ENCODE data around the gene RELN. TPM values are rescaled to one million over a fixed set of nuclear protein-coding genes. Genes with fewer than 3 reads are reported as not detected.

The RELN gene
- total RNA-seq, 1 donor from 2014 or later: 7.4 TPM

DNA sequence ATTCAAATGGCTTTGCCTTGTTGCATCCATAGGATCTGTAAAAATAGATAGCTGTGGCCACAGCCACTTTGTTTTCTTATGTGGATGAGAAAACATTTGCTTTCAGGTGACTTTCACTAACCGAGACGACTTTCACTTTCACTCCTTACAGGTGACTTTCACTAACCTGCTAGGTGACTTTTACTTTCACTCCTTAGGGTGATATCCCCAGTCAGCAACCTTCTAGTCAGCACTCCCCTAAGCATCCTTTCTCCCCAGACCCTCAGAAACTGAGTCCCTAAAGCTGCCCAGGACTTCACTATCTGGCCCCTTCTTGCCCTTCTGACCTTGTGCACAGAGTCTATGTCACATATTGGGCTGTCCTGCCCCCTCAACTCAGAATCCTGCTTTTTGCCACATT lies 177.5 kb downstream of the RELN start:
- no peaks in the 10 kb centered on the region for H3K9me3 ChIP-seq
- H3K27me3 ChIP-seq: no peaks in the 10 kb centered on the region
- no peaks in the 10 kb centered on the region for H3K4me1 ChIP-seq
- no peak for DNase-seq (ENCODE audit: extremely low spot score in 2 of 2)
- no peak overlapping the region for H3K4me3 ChIP-seq
- intact Hi-C loops (cut with DNase I): no loop called here
- H3K27ac ChIP-seq: no peak overlapping the region
- TF ChIP-seq, protein P1, sequence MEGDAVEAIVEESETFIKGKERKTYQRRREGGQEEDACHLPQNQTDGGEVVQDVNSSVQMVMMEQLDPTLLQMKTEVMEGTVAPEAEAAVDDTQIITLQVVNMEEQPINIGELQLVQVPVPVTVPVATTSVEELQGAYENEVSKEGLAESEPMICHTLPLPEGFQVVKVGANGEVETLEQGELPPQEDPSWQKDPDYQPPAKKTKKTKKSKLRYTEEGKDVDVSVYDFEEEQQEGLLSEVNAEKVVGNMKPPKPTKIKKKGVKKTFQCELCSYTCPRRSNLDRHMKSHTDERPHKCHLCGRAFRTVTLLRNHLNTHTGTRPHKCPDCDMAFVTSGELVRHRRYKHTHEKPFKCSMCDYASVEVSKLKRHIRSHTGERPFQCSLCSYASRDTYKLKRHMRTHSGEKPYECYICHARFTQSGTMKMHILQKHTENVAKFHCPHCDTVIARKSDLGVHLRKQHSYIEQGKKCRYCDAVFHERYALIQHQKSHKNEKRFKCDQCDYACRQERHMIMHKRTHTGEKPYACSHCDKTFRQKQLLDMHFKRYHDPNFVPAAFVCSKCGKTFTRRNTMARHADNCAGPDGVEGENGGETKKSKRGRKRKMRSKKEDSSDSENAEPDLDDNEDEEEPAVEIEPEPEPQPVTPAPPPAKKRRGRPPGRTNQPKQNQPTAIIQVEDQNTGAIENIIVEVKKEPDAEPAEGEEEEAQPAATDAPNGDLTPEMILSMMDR (IDR thresholded peaks at IDR 0.05): no peak
- TF ChIP-seq POLR2AphosphoS5 (IDR thresholded peaks at IDR 0.05; ENCODE audit: insufficient read depth in 1 of 2, low read depth in 1 of 2) (no peak), POLR2A (IDR thresholded peaks at IDR 0.05) (no peak)
- no peaks in the 10 kb centered on the region for H3K36me3 ChIP-seq

DNA sequence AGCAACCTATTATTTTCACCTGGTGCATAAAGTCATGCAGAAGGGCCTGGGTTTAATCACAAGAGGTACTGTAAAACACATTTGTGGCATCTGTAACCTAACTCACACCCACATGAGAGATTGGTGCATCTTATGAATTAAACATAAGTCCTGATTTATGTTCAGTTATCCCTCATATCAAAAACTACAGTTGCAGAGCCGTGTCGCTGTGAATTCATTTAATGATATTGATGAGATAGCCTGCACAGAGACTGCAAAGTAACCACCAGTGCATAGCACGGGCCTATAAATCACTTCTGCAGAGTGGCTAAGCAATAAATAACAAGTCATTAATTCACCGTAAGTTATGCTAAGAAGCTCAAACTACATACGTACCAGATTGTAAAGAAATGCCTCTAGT lies 178.2 kb downstream of the RELN start:
- no peak overlapping the region for H3K4me3 ChIP-seq
- H3K9me3 ChIP-seq: no peaks in the 10 kb centered on the region
- TF ChIP-seq, protein P1 (IDR thresholded peaks at IDR 0.05): no peak
- TF ChIP-seq POLR2AphosphoS5 (IDR thresholded peaks at IDR 0.05; ENCODE audit: insufficient read depth in 1 of 2, low read depth in 1 of 2) (no peak), POLR2A (IDR thresholded peaks at IDR 0.05) (no peak)
- H3K27me3 ChIP-seq: no peaks in the 10 kb centered on the region
- no peaks in the 10 kb centered on the region for H3K36me3 ChIP-seq
- no peaks in the 10 kb centered on the region for H3K4me1 ChIP-seq
- intact Hi-C loops (cut with DNase I): no loop called here
- H3K27ac ChIP-seq: no peak overlapping the region
- DNase-seq (ENCODE audit: extremely low spot score in 2 of 2): no peak

DNA sequence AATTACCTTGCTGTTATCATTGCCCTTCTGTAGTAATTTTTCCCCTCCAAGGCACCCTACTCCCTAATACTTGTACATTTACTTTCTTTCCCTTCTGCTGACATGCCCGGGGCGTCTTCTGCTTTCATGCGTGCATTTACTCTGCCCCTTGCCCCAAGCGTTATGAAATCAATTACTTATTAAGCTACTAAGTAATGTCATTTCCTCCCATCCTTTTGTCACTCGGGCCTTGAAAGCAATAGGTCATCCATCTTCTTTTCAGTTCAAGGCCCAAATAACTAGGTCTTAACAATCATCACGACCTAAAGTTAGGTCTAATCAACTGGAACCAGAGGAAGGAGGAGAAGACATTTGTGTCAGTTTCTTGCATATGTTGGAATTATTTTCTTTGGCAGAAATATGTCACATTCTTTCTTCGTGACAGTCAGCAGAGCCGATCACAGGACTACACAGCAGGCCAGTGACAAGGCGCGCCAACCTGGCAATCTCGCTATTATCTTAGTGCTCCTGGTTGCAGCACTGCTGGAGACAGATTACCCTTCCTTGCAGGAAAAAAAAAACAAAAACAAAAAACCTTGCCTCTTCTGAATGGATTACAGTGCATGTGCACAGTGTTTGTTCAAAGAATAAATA lies 179.2 kb downstream of the RELN start:
- no peak for DNase-seq (ENCODE audit: extremely low spot score in 2 of 2)
- no peak overlapping the region for H3K27ac ChIP-seq
- no peaks in the 10 kb centered on the region for H3K4me1 ChIP-seq
- no peak overlapping the region for H3K4me3 ChIP-seq
- TF ChIP-seq, protein P1 (IDR thresholded peaks at IDR 0.05): no peak
- TF ChIP-seq POLR2A (IDR thresholded peaks at IDR 0.05) (no peak), POLR2AphosphoS5 (IDR thresholded peaks at IDR 0.05; ENCODE audit: insufficient read depth in 1 of 2, low read depth in 1 of 2) (no peak)
- intact Hi-C loops (cut with DNase I): no loop called here
- H3K27me3 ChIP-seq: no peaks in the 10 kb centered on the region
- no peaks in the 10 kb centered on the region for H3K36me3 ChIP-seq
- no peaks in the 10 kb centered on the region for H3K9me3 ChIP-seq

DNA sequence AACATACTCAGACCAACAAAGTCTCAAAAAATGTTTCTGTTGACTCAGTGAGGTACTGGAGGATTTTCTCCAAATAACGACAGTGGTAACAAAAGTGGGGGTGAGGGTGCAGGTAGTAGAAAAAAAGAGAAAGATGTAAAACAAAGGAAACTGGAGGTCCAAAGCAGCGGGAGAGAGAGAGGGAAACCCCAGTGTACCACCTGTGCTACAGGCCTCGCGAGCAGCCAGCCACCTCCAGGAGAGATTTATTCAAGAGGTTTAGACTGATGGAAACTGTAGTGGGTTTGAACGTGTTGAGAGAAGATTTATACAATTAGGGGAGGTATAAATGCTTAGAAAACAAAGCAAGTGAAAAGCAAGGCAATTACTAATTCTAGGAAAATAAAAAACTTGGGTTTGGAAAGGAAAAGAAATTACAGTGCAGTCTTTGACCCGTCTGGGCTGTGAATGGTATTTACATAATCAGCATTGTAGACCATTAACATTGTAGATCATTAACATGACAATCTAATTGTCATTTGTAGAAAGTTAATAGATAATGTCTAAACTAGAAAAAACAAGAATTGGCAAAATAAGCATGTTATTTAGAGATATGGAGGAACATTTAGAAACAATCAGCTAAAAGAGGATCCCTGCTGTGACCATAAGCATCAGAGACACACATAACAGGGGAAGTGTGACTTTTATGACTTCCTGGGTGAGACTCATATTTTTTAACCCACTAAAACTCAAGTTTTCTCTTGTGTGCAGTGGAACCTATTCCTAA lies 180.0 kb downstream of the RELN start:
- intact Hi-C loops (cut with DNase I): no loop called here
- Histone ChIP-seq H3K9me3 (no peaks in the 10 kb centered on the region), H3K36me3 (no peaks in the 10 kb centered on the region), H3K4me3 (no peak overlapping the region), H3K4me1 (no peaks in the 10 kb centered on the region), H3K27me3 (no peaks in the 10 kb centered on the region), H3K27ac (no peak overlapping the region)
- DNase-seq (ENCODE audit: extremely low spot score in 2 of 2): no peak
- TF ChIP-seq, protein P1 (IDR thresholded peaks at IDR 0.05): no peak
- TF ChIP-seq POLR2AphosphoS5 (IDR thresholded peaks at IDR 0.05; ENCODE audit: insufficient read depth in 1 of 2, low read depth in 1 of 2) (no peak), POLR2A (IDR thresholded peaks at IDR 0.05) (no peak)

DNA sequence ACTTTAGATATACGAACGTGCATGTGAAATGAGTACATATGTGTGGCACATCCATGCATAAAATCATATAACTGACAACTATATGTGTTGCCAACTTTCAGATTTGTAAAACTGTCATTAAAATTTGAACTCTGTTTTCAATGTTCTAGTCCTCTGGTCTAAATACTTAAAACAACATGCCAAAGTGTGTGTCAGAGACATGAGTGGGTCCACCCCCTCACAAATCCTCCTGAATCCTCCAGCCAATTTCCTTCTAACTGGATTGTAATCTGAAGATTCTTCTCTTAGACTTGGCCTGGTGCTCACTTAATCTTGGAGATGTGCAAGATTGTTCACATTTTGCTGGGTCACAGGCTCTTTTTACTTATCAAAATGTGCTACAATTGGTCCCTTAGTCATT lies 184.1 kb downstream of the RELN start:
- H3K36me3 ChIP-seq: no peaks in the 10 kb centered on the region
- intact Hi-C loops (cut with DNase I): no loop called here
- no peak overlapping the region for H3K27ac ChIP-seq
- no peaks in the 10 kb centered on the region for H3K27me3 ChIP-seq
- H3K4me1 ChIP-seq: no peaks in the 10 kb centered on the region
- TF ChIP-seq, protein P1 (IDR thresholded peaks at IDR 0.05): no peak
- TF ChIP-seq POLR2A (IDR thresholded peaks at IDR 0.05) (no peak), POLR2AphosphoS5 (IDR thresholded peaks at IDR 0.05; ENCODE audit: insufficient read depth in 1 of 2, low read depth in 1 of 2) (no peak)
- H3K4me3 ChIP-seq: no peak overlapping the region
- DNase-seq (ENCODE audit: extremely low spot score in 2 of 2): no peak
- H3K9me3 ChIP-seq: no peaks in the 10 kb centered on the region
